ENCODE results near the gene CATSPERE. TPM values are rescaled to one million over a fixed set of nuclear protein-coding genes. Genes with fewer than 3 reads are reported as not detected.
"Not testable (repeated sequence)": the region's sequence is repeated elsewhere in the genome, so short reads cannot be mapped to it uniquely, and the experiment has no call there.

Gene CATSPERE
- total RNA-seq, 1 donor from 2014 or later: 1.1 TPM

DNA sequence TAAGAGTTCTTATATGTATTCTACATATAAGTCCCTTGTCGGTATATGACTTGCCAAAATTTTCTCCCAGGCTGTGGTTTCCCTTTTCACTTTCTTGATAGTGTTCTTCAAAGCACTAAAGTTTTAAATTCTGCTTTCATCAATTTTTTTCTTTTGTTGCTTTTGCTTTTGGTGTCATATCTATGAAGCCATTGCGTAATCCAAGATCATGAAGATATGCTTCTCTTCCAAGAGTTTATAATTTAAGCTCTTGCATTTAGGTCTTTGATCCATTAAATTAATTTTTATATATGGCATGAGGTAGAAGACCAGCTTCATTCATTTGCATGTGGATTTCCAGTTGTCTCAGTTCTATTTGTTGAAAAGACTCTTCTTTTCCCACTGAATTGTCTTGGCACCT, 214.1 kb downstream of the CATSPERE start:
- Histone ChIP-seq H3K27me3 (no peaks in the 10 kb centered on the region), H3K27ac (no peak overlapping the region), H3K4me1 (peaks cover 17% of the 10 kb centered on the region), H3K36me3 (no peaks in the 10 kb centered on the region), H3K9me3 (no peaks in the 10 kb centered on the region), H3K4me3 (no peak overlapping the region)
- intact Hi-C loops (cut with DNase I): no loop called here
- ATAC-seq (no peak), DNase-seq (no peak)
- TF ChIP-seq, protein P1, sequence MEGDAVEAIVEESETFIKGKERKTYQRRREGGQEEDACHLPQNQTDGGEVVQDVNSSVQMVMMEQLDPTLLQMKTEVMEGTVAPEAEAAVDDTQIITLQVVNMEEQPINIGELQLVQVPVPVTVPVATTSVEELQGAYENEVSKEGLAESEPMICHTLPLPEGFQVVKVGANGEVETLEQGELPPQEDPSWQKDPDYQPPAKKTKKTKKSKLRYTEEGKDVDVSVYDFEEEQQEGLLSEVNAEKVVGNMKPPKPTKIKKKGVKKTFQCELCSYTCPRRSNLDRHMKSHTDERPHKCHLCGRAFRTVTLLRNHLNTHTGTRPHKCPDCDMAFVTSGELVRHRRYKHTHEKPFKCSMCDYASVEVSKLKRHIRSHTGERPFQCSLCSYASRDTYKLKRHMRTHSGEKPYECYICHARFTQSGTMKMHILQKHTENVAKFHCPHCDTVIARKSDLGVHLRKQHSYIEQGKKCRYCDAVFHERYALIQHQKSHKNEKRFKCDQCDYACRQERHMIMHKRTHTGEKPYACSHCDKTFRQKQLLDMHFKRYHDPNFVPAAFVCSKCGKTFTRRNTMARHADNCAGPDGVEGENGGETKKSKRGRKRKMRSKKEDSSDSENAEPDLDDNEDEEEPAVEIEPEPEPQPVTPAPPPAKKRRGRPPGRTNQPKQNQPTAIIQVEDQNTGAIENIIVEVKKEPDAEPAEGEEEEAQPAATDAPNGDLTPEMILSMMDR (IDR thresholded peaks at IDR 0.05): no peak

DNA sequence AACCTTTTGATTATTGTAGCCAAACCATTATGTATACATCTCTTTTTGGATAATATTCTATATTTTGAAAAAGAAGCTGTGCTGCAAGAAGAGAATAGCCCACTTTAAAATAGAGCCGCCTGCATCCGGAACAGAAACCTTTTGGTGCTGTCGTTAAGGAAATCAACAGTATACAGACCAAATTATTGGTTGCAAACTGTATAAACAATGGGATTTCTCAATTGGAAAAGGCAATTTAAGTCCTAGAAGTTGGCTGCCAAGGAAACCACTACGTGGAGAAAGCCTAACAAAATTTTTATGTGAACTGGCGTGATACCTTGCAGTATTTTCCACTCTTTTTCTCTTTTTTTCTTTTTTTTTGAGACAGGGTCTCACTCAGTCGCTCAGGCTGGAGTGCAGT, 217.6 kb downstream of the CATSPERE start:
- intact Hi-C loops (cut with DNase I): no loop called here
- DNase-seq: no peak
- no peaks in the 10 kb centered on the region for H3K9me3 ChIP-seq
- peak overlapping the region; percentile 53 for H3K27ac ChIP-seq
- TF ChIP-seq, protein P1 (IDR thresholded peaks at IDR 0.05): no peak
- no peaks in the 10 kb centered on the region for H3K36me3 ChIP-seq
- peaks cover 11% of the 10 kb centered on the region for H3K4me1 ChIP-seq
- ATAC-seq: no peak
- H3K4me3 ChIP-seq: no peak overlapping the region
- H3K27me3 ChIP-seq: no peaks in the 10 kb centered on the region

DNA sequence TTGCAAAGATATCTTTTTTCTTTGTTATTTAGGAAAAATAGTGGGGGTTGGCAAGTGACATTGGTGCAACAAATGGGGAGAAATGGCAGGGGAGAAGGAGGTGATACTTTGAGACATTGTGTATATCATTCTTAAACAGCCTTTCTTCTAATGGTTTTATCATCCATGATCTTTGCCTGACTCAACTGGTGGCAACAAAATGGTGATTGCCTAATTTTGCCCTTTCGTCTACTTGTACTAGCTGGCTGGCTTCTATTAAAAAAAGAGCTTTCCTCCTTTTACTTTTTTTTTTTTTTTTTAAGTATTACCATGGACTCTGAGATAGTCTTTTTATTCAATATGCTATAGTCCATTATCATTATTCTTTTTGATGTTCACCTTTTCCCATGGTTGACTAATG, 219.6 kb downstream of the CATSPERE start:
- TF ChIP-seq, protein P1 (IDR thresholded peaks at IDR 0.05): no peak
- Histone ChIP-seq H3K9me3 (no peaks in the 10 kb centered on the region), H3K4me3 (no peak overlapping the region), H3K27ac (no peak overlapping the region), H3K27me3 (no peaks in the 10 kb centered on the region), H3K4me1 (peaks cover 11% of the 10 kb centered on the region), H3K36me3 (no peaks in the 10 kb centered on the region)
- DNase-seq: no peak
- intact Hi-C loops (cut with DNase I): no loop called here
- ATAC-seq: no peak

DNA sequence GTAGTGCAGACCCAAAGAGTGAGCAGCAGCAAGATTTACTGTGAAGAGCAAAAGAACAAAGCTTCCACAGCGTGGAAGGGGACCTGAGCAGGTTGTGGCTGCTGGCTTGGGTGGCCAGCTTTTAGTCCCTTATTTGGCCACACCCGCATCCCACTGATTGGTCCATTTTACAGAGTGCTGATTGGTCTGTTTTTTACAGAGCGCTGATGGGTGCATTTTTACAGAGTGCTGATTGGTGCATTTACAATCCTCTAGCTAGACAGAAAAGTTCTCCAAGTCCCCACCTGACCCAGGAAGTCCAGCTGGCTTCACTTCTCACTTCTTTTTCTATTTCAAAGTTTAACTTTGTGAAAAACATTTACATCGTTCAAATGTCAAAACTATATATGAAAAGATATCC, 221.0 kb downstream of the CATSPERE start:
- peaks cover 11% of the 10 kb centered on the region for H3K4me1 ChIP-seq
- H3K36me3 ChIP-seq; DNase-seq; H3K27ac ChIP-seq; H3K4me3 ChIP-seq; H3K27me3 ChIP-seq; H3K9me3 ChIP-seq; ATAC-seq; intact Hi-C loops (cut with DNase I): not testable (repeated sequence)

Other genes with a start within 250 kb of the CATSPERE start
- gene ADSS2, start 9.4 kb upstream of the CATSPERE start, total RNA-seq: 34.2 TPM
- 53.1 TPM for gene DESI2, start 191.9 kb downstream of the CATSPERE start, total RNA-seq